Peyer's patch (tissue), 4 donors: ENCODE results near the gene ZNF580. TPM values are rescaled to one million over a fixed set of nuclear protein-coding genes. Genes with fewer than 3 reads are reported as not detected.

Source experiments
- DNase-seq, 3 donors: peaks; one replicate each; pipeline ENCODE4 v3.0.0-alpha.2; 2017 to 2019
- H3K27ac ChIP-seq, 4 donors: fragments of 200-600 bp; sonication (generic); one replicate each; pipeline ENCODE4 v1.5.1; 2016 to 2019
- H3K27me3 ChIP-seq, 2 donors: fragments of 200-600 bp; sonication (generic); one replicate each; pipeline ENCODE4 v1.5.1; 2019
- H3K36me3 ChIP-seq, 3 donors: fragments of 200-600 bp; sonication (generic); one replicate each; pipeline ENCODE4 v1.5.1; 2016 to 2019
- H3K4me1 ChIP-seq, 4 donors: fragments of 200-600 bp; sonication (generic); one replicate each; pipeline ENCODE4 v1.5.1; 2016 to 2019
- H3K4me3 ChIP-seq, 4 donors: fragments of 200-600 bp; sonication (generic); 1 replicate in 3 of 4; 2 replicates in 1 of 4; pipeline ENCODE4 v1.5.1; 2016 to 2019; ENCODE audit warnings: mild to moderate bottlenecking in 1 of 4
- H3K9me3 ChIP-seq, 4 donors: fragments of 200-600 bp; sonication (generic); one replicate each; pipeline ENCODE4 v1.5.1; 2016 to 2019; ENCODE audit warnings: mild to moderate bottlenecking in 1 of 4
- CTCF ChIP-seq, 6 experiments: fragments of 450-650 bp in 4 of 6; fragments of 200-600 bp in 2 of 6; sonication (generic) in 1 of 6; IDR thresholded peaks; one replicate each; pipeline ENCODE4 v1.5.1; 2017 to 2019; ENCODE audit warnings: antibody characterized with exemption in 6 of 6, mild to moderate bottlenecking in 3 of 6, moderate library complexity in 1 of 6
- POLR2A ChIP-seq, 2 donors: fragments of 450-650 bp; IDR thresholded peaks; one replicate each; pipeline ENCODE4 v1.5.1; 2017; ENCODE audit warnings: antibody characterized with exemption in 2 of 2, mild to moderate bottlenecking in 2 of 2, moderate library complexity in 2 of 2
- total RNA-seq, 4 donors: library from RNA; depleted of rRNA; stranded (reverse); fragments of >200 nt; gene quantifications; one replicate each; pipeline ENCODE4 v1.1.0, GENCODE V29; 2016

The ZNF580 gene
- total RNA-seq, 4 donors from 2014 or later = 12.3 to 38.4 (median 25.2) TPM

- H3K27ac ChIP-seq = no peak overlapping the region
- H3K4me3 ChIP-seq = no peak overlapping the region
- H3K9me3 ChIP-seq = no peaks in the 10 kb centered on the region
- TF ChIP-seq POLR2A (IDR thresholded peaks at IDR 0.05) (no peak), CTCF (IDR thresholded peaks at IDR 0.05) (no peak)
- no peak for DNase-seq
- H3K36me3 ChIP-seq = peaks cover 0 to 6% (median 0%) of the 10 kb centered on the region in 3 donors
- peaks cover 6 to 57% (median 14%) of the 10 kb centered on the region in 4 donors for H3K4me1 ChIP-seq
- H3K27me3 ChIP-seq = no peaks in the 10 kb centered on the region
Observed at GRCh38 chr19:55637534-55637933, 3.3 kb upstream of the ZNF580 start.

GRCh38 chr19:55638864-55639359 lies 1.9 kb upstream of the ZNF580 start:
- H3K4me3 ChIP-seq = no peak overlapping the region
- H3K27me3 ChIP-seq = no peaks in the 10 kb centered on the region
- H3K36me3 ChIP-seq = peaks cover 0 to 6% (median 0%) of the 10 kb centered on the region in 3 donors
- DNase-seq = peak in 1 of 3 donors; percentile 50
- TF ChIP-seq POLR2A (IDR thresholded peaks at IDR 0.05) (no peak), CTCF (IDR thresholded peaks at IDR 0.05) (peak in 5 of 6 experiments; percentile 20 to 36 (median 28))
- H3K4me1 ChIP-seq = peaks cover 6 to 66% (median 19%) of the 10 kb centered on the region in 4 donors
- peak overlapping the region in 1 of 4 donors; percentile 97 for H3K27ac ChIP-seq
- H3K9me3 ChIP-seq = no peaks in the 10 kb centered on the region

- Histone ChIP-seq H3K27ac (peak overlapping the region; percentile 84 to 97 (median 88)), H3K4me3 (peak overlapping the region; percentile 85 to 92 (median 88)), H3K27me3 (no peaks in the 10 kb centered on the region), H3K36me3 (peaks cover 0 to 12% (median 0%) of the 10 kb centered on the region in 3 donors), H3K9me3 (no peaks in the 10 kb centered on the region), H3K4me1 (peaks cover 9 to 75% (median 28%) of the 10 kb centered on the region in 4 donors)
- DNase-seq = peak; percentile 76 to 89 (median 77)
- peak in 1 of 2 donors; percentile 19 for TF ChIP-seq POLR2A (IDR thresholded peaks at IDR 0.05)
- peak in 5 of 6 experiments; percentile 43 to 57 (median 50) for TF ChIP-seq CTCF (IDR thresholded peaks at IDR 0.05)
Observed at GRCh38 chr19:55640043-55640576, 692 bp upstream of the ZNF580 start.

- Histone ChIP-seq H3K4me3 (peak overlapping the region; percentile 85 to 92 (median 88)), H3K9me3 (no peaks in the 10 kb centered on the region), H3K4me1 (peaks cover 3 to 64% (median 19%) of the 10 kb centered on the region in 4 donors), H3K27me3 (no peaks in the 10 kb centered on the region), H3K36me3 (peaks cover 0 to 16% (median 0%) of the 10 kb centered on the region in 3 donors), H3K27ac (peak overlapping the region; percentile 84 to 97 (median 88))
- TF ChIP-seq POLR2A (IDR thresholded peaks at IDR 0.05) (no peak), CTCF (IDR thresholded peaks at IDR 0.05) (no peak)
- DNase-seq = peak in 1 of 3 donors; percentile 52
Observed at GRCh38 chr19:55641426-55642152, 787 bp downstream of the ZNF580 start.

- no peaks in the 10 kb centered on the region for H3K9me3 ChIP-seq
- H3K36me3 ChIP-seq = peaks cover 0 to 16% (median 0%) of the 10 kb centered on the region in 3 donors
- no peaks in the 10 kb centered on the region for H3K27me3 ChIP-seq
- H3K4me1 ChIP-seq = peaks cover 3 to 63% (median 18%) of the 10 kb centered on the region in 4 donors
- peak overlapping the region; percentile 85 to 92 (median 88) for H3K4me3 ChIP-seq
- peak in 2 of 3 donors; percentile 45 to 59 for DNase-seq
- peak overlapping the region; percentile 84 to 97 (median 88) for H3K27ac ChIP-seq
- TF ChIP-seq POLR2A (IDR thresholded peaks at IDR 0.05) (peak in 1 of 2 donors; percentile 19), CTCF (IDR thresholded peaks at IDR 0.05) (no peak)
Observed at GRCh38 chr19:55642153-55643002, 1.6 kb downstream of the ZNF580 start.
